OCI-LY1 (cell line): ENCODE data around the gene CNNM4.

Experiments used
- H2AFZ ChIP-seq: fragments of 200-600 bp; sonication (generic), shearing (Covaris generic); 2 replicates; pipeline ENCODE4 v1.6.0; 2014; ENCODE audit warnings: antibody characterized with exemption, mild to moderate bottlenecking, low read length
- H3F3A ChIP-seq: fragments of 200-600 bp; sonication (generic), shearing (Covaris generic); 2 replicates; pipeline ENCODE4 v1.6.0; 2014; ENCODE audit warnings: mild to moderate bottlenecking, antibody characterized with exemption, low read length, moderate library complexity; ENCODE audit not compliant: insufficient read depth
- H3K27ac ChIP-seq: fragments of 200-600 bp; sonication (generic); 2 replicates; pipeline ENCODE4 v1.5.1; 2014; ENCODE audit warnings: low read length, mixed run types, mild to moderate bottlenecking, low read depth; ENCODE audit not compliant: poor library complexity, severe bottlenecking
- H3K27me3 ChIP-seq: fragments of 200-600 bp; sonication (generic); 2 replicates; pipeline ENCODE4 v1.6.0; 2014; ENCODE audit warnings: antibody characterized with exemption, mild to moderate bottlenecking, low read length, moderate library complexity; ENCODE audit not compliant: insufficient read depth
- H3K36me3 ChIP-seq: fragments of 200-600 bp; sonication (generic); 2 replicates; pipeline ENCODE4 v1.6.1; 2014; ENCODE audit warnings: mild to moderate bottlenecking, antibody characterized with exemption, low read length, moderate library complexity, mixed read lengths; ENCODE audit not compliant: insufficient read depth
- H3K4me1 ChIP-seq: fragments of 200-600 bp; sonication (generic); 2 replicates; pipeline ENCODE4 v1.5.1; 2014; ENCODE audit warnings: mild to moderate bottlenecking, low read length, moderate library complexity; ENCODE audit not compliant: insufficient read depth, severe bottlenecking
- H3K4me2 ChIP-seq: fragments of 200-600 bp; sonication (generic), shearing (Covaris generic); 2 replicates; pipeline ENCODE4 v1.6.1; 2014; ENCODE audit warnings: low read length
- H3K4me3 ChIP-seq: fragments of 200-600 bp; sonication (generic); 2 replicates; pipeline ENCODE4 v1.5.1; 2014; ENCODE audit warnings: low read length, low read depth, mild to moderate bottlenecking, mixed read lengths; ENCODE audit not compliant: poor library complexity, severe bottlenecking
- H3K79me2 ChIP-seq: fragments of 200-600 bp; shearing (Covaris generic); 2 replicates; pipeline ENCODE4 v1.6.1; 2016; ENCODE audit warnings: mixed run types, low read length, mixed read lengths; ENCODE audit not compliant: insufficient read depth
- H3K9ac ChIP-seq: fragments of 200-600 bp; sonication (generic), shearing (Covaris generic); 2 replicates; pipeline ENCODE4 v1.6.1; 2014; ENCODE audit warnings: mild to moderate bottlenecking, low read length, mixed read lengths
- H3K9me2 ChIP-seq: fragments of 200-600 bp; sonication (generic), shearing (Covaris generic); 2 replicates; pipeline ENCODE4 v1.6.1; 2014; ENCODE audit warnings: low read depth, mild to moderate bottlenecking, low read length, mixed read lengths
- H3K9me3 ChIP-seq: fragments of 200-600 bp; shearing (Covaris generic); 2 replicates; pipeline ENCODE4 v1.6.1; 2014; ENCODE audit warnings: low read length, mixed read lengths
- H4K20me1 ChIP-seq: fragments of 200-600 bp; sonication (generic), shearing (Covaris generic); 2 replicates; pipeline ENCODE4 v1.6.0; 2016; ENCODE audit warnings: mild to moderate bottlenecking, low read length; ENCODE audit not compliant: insufficient read depth
- EZH2 ChIP-seq: fragments of 200-600 bp; sonication (generic), shearing (Covaris generic); IDR thresholded peaks from 2 replicates; pipeline ENCODE4 v1.8.0; 2017; ENCODE audit warnings: borderline replicate concordance, mixed run types, mild to moderate bottlenecking, antibody characterized with exemption, low read length, moderate library complexity, mixed read lengths
- TF ChIP-seq, protein P1 (sequence below): fragments of 200-600 bp; sonication (generic), shearing (Covaris generic); IDR thresholded peaks from 2 replicates; pipeline ENCODE4 v1.5.1; 2017; ENCODE audit warnings: mild to moderate bottlenecking, antibody characterized with exemption, low read length, moderate library complexity, mixed read lengths

Gene CNNM4

DNA sequence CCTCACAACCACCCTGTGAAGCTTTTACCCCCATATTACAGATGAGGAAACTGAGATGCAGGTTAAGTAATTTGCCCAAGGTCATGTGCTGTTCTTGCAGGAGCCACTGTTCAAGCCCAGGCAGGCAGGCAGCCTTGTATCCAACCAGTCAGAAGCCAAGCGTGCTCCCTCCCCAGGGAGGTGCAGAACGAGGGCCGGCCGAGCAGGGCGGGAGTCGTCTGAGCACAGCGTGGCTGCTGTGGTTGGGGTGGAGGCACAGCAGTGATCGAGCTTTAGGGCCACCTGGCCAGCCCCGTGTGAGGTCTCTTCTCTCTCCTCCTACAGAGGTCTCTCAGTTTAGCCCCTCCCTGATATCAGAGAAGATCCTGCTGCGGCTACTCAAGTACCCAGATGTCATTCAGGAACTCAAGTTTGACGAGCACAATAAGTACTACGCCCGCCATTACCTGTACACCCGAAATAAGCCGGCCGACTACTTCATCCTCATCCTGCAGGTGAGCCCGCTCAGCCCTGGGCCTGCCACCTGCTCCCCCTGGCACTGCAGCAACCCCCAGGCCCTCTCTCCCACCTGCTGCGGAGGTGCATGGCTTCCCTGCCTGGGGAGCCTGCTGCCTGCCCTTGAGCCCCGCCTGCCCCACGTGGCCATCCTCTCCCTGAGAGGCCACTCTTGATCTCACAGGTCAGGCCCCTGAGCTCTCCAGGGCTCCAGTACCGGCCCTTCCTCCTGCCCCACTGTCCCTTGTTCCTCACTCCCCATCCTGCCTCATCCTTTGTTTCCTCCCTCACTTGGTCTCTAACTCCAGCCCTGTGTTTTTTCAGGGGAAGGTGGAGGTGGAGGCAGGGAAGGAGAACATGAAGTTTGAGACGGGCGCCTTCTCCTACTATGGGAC, 38.3 kb downstream of the CNNM4 start:
- H3K9me3 ChIP-seq, result no peaks in the 10 kb centered on the region
- TF ChIP-seq, protein P1, sequence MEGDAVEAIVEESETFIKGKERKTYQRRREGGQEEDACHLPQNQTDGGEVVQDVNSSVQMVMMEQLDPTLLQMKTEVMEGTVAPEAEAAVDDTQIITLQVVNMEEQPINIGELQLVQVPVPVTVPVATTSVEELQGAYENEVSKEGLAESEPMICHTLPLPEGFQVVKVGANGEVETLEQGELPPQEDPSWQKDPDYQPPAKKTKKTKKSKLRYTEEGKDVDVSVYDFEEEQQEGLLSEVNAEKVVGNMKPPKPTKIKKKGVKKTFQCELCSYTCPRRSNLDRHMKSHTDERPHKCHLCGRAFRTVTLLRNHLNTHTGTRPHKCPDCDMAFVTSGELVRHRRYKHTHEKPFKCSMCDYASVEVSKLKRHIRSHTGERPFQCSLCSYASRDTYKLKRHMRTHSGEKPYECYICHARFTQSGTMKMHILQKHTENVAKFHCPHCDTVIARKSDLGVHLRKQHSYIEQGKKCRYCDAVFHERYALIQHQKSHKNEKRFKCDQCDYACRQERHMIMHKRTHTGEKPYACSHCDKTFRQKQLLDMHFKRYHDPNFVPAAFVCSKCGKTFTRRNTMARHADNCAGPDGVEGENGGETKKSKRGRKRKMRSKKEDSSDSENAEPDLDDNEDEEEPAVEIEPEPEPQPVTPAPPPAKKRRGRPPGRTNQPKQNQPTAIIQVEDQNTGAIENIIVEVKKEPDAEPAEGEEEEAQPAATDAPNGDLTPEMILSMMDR, result no peak
- peaks cover 3% of the 10 kb centered on the region for H3K4me1 ChIP-seq
- no peak overlapping the region for H2AFZ ChIP-seq
- no peaks in the 10 kb centered on the region for H3K9me2 ChIP-seq
- H3K27me3 ChIP-seq, result no peaks in the 10 kb centered on the region
- no peaks in the 10 kb centered on the region for H3F3A ChIP-seq
- no peak overlapping the region for H3K27ac ChIP-seq
- no peaks in the 10 kb centered on the region for H3K79me2 ChIP-seq
- no peak overlapping the region for H3K9ac ChIP-seq
- H3K4me2 ChIP-seq, result no peak overlapping the region
- H3K36me3 ChIP-seq, result no peaks in the 10 kb centered on the region
- no peaks in the 10 kb centered on the region for H4K20me1 ChIP-seq
- H3K4me3 ChIP-seq, result no peak overlapping the region

DNA sequence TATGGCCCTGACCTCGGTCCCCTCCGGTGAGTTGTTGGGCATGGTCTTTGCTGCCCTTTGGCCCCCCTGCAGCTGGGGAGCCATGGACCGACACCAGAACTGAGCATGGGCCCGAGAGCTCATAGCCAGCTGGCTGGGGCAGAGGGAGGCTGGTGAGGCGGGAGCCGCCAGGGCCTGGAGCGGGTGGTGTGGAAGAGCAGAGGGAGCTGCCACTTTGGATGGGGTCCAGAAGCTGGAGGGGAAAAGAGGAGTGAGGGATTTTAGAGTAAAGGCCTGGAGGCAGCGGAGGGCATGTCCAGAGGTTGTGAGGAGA, 38.9 kb downstream of the CNNM4 start:
- H3K9me2 ChIP-seq, result no peaks in the 10 kb centered on the region
- H3F3A ChIP-seq, result no peaks in the 10 kb centered on the region
- H4K20me1 ChIP-seq, result no peaks in the 10 kb centered on the region
- no peak overlapping the region for H3K27ac ChIP-seq
- no peaks in the 10 kb centered on the region for H3K9me3 ChIP-seq
- no peak for TF ChIP-seq EZH2
- TF ChIP-seq, protein P1, result no peak
- no peak overlapping the region for H2AFZ ChIP-seq
- no peaks in the 10 kb centered on the region for H3K36me3 ChIP-seq
- no peak overlapping the region for H3K9ac ChIP-seq
- H3K27me3 ChIP-seq, result no peaks in the 10 kb centered on the region
- H3K4me2 ChIP-seq, result no peak overlapping the region
- H3K4me3 ChIP-seq, result no peak overlapping the region
- H3K4me1 ChIP-seq, result peaks cover 3% of the 10 kb centered on the region
- no peaks in the 10 kb centered on the region for H3K79me2 ChIP-seq

DNA sequence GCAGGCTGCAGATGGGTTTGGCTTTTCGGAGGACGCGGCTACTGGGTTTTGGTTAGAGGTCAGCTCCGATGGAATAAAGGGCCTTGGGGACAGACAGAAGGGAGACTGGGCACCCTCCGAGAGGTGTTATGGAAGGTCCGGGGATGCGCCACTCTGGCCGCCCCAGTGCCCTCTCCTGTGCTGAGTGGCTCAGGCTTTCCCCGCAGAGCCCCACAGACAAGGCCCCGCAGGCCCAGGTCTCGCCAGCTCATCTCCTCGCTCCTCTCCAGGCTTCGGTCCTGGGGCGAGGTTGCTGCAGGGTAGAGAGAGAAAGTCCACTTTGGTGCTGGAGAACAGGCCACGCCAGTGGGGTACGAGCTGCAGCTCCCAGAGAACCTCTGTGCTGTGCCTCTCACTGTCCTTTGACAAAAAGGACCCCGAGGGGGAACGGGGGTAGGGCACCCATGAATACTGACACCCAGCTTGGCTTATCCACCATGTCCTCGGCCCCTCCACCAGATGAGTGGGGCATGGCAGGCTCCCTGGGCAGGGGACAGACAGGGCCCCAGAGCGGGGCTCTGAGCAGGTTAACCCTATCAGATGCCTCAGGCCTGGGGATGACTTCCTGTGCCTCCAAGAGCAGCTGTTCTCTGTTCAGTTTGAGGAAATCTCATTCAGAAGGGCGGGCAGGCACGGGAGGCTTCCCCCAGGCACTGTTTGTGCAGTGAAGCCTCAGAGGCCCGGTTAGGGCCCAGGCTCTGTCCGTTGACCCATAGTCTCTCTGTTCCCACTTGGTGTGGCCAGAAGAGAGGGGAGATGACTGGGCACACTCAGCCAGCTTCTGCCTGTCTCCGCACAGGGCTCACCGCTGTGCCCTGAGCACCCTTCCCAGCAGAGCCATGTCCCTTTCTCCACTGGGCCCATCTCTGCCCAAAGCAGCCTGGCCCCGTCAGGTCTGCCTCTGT, 39.6 kb downstream of the CNNM4 start:
- Histone ChIP-seq H3K4me1 (peaks cover 3% of the 10 kb centered on the region), H2AFZ (no peak overlapping the region), H4K20me1 (no peaks in the 10 kb centered on the region), H3K9me2 (no peaks in the 10 kb centered on the region), H3K4me3 (no peak overlapping the region), H3K4me2 (peak overlapping the region; percentile 30; the same call in 1 of the 2 replicates), H3K27me3 (no peaks in the 10 kb centered on the region), H3F3A (no peaks in the 10 kb centered on the region), H3K9me3 (no peaks in the 10 kb centered on the region), H3K27ac (no peak overlapping the region), H3K9ac (no peak overlapping the region), H3K79me2 (no peaks in the 10 kb centered on the region), H3K36me3 (no peaks in the 10 kb centered on the region)
- TF ChIP-seq, protein P1, result no peak
- no peak for TF ChIP-seq EZH2
